HG03097 (cell line): ENCODE results near the gene XRCC6.
A peak's percentile ranks its signal among the peaks of the same experiment; 100 is the strongest.
"Not testable (repeated sequence)": the region's sequence is repeated elsewhere in the genome, so short reads cannot be mapped to it uniquely, and the experiment has no call there.

ENCODE experiments used
- ATAC-seq: cut with Tn5 transposase; IDR thresholded peaks from one replicate; pipeline ENCODE4 v1.9.1; 2021; ENCODE audit not compliant: unreplicated experiment, low FRiP score

The XRCC6 gene

DNA sequence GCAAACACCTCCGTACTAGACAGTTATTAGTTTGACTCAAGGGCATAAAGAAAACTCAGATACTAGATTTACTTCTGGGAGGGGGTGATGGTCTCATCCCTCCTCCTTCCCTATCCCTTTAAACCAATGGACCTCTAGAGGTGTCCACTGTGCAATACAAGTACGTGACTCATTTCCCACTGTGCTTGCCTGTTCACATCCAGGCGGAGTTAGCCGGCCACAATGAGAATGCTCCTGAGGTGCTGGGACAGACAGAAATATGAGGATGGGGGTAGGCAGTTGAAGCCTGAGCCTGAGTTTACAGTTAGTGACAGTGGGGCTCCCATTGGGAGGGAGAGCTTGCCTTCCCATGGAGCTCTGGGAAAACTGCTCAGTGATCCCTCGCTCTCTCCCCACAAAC is 23.0 kb upstream of the XRCC6 start:
- ATAC-seq, result no peak

DNA sequence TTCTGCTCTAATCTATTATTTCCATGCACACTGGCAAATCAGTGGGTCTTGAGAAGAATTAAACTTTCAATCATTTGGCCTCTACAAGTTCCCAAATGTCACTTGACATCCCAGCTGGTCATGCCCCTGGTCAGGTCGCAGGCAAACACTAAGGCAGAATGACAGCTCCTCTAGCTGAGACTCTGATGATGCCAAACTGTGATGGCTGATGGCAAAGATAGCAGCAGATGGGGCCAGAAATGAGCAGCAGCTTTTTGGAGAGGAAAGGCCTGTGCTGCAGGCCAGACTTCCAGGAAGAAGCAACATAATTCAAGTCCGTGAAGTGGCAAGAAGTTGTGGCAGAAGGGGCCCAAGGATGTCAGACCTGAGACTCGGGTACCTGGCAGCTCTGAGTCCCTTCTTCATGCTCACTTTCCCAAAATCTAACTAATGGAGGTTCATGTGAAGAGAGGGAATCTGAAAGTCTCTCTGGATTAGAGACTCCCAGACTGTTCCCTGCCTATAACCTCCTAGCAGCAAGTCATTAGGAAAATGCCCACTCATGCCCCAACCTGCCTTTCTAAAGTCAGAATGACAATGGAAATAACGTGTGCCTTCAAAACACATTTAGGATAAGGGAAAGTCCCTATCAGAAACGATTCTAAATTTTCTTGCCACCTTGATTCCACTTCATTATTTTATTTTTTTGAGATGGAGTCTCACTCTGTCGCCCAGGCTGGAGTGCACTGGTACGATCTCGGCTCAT is 22.0 kb upstream of the XRCC6 start:
- no peak for ATAC-seq

DNA sequence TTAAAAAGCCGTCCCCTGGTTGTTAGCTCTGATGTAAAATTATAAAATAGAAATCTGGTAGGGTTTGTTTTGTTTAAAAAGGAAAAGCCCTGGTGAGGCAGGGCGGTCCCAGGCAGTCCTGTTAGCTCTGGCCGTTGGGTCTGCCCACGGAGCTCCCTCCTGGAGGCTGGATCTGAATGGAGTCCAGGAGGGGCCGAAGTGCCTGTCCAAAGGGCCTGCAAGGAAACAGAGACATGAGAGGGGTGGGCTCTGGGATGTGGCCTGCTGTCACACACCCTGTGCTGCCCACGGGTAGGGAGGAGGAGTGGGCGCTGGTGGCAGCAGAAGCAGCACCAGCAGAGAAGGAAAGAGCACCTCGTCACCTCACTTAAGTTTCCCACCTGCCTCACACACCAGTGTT is 20.1 kb upstream of the XRCC6 start:
- no peak for ATAC-seq

DNA sequence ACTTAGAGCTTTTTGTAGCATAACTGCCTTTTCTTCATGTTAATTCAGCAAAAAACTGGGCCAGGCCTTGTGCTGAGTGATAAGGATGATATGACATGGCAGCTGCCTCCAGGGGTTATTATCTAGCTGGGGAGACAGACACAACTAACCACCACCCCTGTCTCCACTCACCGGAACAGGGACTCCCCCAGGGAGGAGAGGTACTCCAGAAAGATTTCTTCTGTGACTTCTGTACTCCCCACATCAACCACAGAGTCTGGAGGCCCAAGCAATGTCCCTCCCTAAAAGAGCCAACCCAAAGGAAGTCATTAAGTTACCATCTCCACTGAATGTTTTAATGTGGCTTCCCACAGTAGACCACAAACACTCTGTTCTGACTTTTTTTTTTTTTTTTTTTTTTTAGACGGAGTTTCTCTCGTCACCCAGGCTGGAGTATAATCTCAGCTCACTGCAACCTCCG is 17.2 kb upstream of the XRCC6 start:
- no peak for ATAC-seq

DNA sequence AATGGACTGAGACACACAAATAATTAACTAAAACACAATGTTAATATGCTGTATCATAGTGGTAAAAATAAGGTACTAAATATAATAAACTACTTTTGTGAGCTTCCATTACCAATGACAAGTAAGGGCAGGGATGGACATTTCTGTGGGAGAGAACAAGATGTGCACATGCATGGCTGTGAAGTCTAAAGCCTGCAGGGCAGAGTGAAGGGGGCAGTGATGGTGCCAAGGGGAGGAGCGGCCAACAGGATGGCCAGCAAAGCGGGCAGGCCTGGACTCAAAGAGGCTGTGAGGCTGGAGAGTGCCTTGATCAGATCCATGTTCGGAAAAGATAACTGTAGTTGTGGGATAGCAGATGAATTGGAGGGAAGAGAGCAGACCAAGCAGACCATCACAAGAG is 12.7 kb upstream of the XRCC6 start:
- ATAC-seq, result no peak

DNA sequence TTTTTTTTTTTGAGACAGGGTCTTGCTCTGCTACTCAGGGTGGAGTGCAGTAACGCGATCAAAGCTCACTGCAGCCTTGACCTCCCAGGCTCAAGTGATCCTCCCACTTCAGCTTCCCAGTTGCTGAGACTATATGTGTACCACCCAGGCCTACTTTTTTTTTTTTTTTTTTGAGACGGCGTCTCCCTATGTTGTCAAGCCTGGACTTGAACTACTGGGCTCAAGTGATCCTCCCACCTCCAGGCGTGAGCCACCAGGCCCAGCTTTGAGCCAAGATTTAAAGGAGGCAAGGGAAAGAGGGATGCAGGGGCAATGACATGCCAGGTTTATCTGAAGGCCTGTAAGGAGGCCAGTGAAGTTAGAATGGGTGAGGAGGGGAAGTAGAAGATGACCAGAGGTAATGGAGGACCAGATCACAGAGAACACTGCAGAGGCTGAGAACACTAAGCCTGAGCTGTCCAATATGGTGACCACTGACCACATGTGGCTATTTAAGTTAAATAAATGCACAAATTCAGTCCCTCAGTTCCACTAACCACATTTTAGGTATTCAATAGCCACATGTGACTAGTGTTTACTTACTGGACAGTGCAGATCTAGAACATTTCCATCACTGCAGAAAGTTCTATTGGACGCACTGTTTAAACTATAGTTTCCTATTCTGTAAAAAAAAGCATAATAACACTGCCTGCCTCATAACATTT is 8.3 kb upstream of the XRCC6 start:
- ATAC-seq, result no peak

DNA sequence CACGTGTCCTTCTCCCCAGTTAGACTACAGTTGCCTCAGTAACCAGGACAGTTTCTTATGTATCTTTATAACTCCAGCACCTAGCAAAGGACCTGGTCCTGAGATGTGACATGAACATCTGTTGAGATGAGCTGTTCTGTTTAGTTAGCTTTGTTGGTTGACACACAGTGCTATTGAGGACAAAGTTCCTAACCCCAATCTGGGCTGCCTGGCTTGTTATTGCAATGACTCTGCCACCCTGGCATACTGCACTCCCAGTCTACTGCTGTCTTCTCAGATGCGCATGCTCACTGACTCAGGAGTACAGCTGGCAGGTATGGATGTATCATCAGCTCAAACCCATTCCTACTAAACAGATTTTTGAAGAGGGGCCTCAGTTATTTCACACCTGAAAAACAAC is 7.6 kb upstream of the XRCC6 start:
- ATAC-seq, result no peak

DNA sequence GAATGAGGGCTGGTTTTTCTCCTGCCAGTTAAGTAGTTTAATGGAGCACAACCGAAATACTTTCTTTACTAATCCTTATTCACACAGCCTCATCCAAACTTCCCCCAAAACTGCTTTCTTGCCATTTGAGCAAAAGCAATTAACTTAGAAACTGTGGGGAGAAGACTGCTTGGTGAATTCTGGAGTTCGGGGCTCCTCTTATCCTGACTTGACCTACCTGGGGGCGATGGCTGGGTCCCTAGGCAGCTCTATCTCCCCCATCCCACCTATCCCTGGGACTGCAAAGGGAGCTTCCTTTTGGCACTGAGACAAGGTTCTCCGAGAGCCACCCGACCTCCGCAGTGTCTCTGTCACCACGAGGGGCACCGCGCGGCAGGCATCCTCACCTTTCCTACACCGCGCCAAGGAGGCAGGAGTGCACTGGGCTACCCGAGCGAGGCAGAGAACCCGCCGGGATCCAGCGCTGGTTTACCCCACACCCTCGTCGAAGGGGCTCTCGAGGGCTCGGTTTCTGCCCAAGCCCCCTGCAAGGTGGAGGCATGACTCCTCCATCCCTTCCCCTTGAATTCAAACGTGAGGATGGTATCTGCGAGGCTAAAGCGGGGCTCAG is 1.0 kb upstream of the XRCC6 start:
- peak; percentile 14 for ATAC-seq

DNA sequence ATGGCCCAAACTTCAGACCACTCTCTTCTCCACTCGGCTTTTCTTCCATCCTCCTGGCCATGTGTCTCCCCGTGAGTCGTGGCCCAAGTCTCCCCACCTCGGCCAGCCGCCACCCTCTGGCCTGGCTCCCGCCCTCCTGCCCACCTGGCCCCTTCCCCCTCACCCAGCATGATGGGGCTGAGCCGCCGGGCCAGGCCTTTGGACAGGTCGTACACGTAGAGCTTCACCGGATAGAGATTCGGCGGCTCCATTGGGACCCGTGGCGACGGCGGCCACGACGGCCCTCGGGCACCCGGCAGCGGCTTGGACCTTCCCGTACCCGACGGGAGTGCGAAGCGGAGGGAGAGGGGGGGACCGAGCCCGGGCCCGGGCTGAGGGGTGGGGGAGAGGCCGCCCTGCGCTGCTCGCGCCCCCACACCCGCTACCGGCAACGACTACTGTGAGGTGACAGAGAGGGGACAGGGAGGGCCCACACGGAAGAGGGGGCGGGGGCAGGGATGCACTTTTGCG is 451 bp upstream of the XRCC6 start, which contains the start of gene DESI1:
DESI1 (minus strand) TSS at position 455 of the 510 bp plus-strand sequence; CDS start at position 251, 204 bp downstream.
- peak; percentile 50 for ATAC-seq

DNA sequence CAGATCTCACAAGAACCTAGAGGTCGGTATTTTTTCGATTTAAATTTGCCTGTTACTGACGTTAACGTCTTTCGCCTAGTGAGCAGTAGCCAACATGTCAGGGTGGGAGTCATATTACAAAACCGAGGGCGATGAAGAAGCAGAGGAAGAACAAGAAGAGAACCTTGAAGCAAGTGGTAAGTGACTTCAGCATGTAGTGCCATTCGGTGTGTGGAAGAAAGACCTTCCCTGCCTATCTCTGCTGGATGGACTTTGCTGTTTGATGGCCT is 750 bp downstream of the XRCC6 start:
- no peak for ATAC-seq

DNA sequence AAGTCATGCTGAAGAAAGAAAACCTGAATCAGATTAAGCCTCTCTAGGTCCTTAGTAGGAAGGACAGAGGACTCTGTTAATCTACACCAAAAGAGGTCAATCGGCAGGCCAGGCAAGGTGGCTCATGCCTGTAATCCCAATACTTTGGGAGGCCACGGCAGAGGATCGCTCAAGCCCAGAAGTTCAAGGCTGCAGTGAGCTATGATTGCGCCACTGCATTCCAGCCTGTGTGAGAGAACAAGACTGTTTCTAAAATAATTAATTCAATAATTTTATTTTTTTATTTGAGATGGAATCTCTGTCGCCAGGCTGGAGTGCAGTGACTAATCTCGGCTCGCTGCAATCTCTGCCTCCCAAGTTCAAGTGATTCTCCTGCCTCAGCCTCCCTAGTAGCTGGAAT is 4.5 kb downstream of the XRCC6 start:
- ATAC-seq, result no peak

DNA sequence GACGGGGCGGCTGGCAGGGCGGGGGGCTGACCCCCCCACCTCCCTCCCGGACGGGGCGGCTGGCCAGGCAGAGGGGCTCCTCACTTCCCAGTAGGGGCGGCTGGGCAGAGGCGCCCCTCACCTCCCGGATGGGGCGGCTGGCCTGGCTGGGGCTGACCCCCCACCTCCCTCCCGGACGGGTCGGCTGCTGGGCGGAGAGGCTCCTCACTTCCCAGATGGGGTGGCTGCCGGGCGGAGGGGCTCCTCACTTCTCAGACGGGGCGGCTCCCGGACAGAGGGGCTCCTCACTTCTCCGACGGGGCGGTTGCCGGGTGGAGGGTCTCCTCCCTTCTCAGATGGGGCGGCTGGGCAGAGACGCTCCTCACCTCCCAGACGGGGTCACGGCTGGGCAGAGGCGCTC is 10.0 kb downstream of the XRCC6 start:
- not testable (repeated sequence) for ATAC-seq

DNA sequence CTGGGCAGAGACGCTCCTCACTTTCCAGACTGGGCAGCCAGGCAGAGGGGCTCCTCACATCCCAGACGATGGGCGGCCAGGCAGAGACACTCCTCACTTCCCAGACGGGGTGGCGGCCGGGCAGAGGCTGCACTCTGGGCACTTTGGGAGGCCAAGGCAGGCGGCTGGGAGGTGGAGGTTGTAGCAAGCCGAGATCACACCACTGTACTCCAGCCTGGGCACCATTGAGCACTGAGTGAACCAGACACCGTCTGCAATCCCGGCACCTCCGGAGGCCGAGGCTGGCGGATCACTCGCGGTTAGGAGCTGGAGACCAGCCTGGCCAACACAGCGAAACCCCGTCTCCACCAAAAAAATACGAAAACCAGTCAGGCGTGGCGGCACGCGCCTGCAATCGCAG is 10.5 kb downstream of the XRCC6 start:
- ATAC-seq, result not testable (repeated sequence)

DNA sequence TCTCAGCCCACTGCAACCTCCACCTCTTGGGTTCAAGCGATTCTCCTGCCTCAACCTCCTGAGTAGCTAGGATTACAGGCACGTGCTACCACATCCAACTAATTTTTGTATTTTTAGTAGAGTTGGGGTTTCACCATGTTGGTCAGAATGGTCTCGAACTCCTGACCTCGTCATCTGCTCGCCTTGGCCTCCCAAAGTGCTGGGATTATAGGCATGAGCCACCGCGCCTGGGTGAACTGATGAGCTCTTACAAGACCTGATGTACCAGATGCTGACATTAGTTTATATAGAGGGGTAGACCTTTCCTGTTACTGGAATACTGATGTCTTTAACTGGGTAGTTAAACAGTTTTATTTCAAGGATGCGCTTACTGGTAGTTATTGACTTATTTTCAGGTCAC is 13.5 kb downstream of the XRCC6 start:
- ATAC-seq, result not testable (repeated sequence)

DNA sequence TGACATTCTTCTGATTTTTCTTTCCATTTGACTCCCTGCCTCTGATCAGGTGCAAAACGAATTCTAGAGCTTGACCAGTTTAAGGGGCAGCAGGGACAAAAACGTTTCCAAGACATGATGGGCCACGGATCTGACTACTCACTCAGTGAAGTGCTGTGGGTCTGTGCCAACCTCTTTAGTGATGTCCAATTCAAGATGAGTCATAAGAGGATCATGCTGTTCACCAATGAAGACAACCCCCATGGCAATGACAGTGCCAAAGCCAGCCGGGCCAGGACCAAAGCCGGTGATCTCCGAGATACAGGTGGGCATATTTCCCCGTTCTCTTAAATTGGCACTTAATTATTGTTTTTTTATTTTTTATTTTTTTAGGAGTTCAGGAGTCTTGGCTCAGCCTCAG is 15.4 kb downstream of the XRCC6 start:
- ATAC-seq, result no peak

DNA sequence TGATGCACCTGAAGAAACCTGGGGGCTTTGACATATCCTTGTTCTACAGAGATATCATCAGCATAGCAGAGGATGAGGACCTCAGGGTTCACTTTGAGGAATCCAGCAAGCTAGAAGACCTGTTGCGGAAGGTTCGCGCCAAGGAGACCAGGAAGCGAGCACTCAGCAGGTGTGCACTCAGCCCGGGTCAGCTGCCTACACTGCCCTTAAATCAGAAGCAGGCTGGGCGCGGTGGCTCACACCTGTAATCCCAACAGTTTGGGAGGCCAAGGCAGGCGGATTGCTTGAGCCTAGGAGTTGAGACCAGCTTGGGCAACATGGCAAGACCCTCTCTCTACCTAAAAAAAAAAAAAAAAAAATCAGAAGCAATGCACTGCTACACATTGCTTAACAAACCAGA is 16.5 kb downstream of the XRCC6 start:
- ATAC-seq, result not testable (repeated sequence)

DNA sequence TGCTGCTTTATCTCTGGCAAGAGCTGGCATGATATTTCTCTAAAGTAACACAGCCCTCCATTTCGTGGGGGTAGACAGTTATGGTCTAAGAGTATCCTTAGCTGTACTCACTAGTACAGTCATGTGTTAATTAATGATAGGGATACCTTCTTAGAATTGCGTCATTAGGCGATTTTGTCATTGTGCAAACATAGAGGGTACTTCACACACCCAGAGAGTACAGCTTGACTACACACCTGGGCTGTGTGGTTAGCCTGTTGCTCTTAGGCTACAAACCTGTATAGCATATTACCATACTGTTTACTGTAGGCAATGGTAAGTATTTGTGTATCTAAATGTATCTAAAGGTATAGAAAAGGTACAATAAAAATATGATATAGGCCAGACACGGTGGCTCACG is 17.0 kb downstream of the XRCC6 start:
- ATAC-seq, result no peak

DNA sequence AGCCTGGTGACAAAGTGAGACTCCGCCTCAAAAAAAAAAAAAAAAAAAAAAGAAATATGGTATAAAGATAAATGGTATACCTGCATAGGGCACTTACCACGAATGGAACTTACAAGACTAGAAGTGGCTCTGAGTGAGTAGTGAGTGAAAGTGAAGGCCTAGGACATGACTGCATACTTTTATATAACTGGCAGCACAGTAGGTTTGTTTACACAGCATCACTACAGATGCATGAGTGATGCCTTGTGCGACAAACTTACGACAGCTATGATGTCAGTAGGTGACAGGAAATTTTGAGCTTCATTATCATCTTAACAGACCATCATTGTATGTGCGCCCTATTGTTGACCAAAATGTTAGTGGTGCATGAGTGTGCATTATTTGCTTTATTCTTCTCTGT is 17.7 kb downstream of the XRCC6 start:
- ATAC-seq, result no peak

DNA sequence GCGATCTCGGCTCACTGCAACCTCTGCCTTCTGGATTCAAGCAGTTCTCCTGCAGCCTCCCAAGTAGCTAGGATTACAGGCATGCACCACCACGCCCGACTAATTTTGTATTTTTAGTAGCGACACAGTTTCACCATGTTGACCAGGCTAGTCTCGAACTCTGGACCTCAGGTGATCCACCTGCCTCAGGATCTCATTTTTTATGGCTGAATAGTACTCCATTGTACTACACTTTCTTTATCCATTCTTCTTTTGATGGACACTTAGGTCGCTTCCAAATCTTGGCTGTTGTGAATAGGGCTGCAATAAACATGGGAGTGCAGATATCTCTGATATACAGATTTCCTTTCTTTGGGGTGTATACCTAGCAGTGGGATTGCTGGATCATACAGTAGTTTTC is 20.8 kb downstream of the XRCC6 start:
- ATAC-seq, result no peak

DNA sequence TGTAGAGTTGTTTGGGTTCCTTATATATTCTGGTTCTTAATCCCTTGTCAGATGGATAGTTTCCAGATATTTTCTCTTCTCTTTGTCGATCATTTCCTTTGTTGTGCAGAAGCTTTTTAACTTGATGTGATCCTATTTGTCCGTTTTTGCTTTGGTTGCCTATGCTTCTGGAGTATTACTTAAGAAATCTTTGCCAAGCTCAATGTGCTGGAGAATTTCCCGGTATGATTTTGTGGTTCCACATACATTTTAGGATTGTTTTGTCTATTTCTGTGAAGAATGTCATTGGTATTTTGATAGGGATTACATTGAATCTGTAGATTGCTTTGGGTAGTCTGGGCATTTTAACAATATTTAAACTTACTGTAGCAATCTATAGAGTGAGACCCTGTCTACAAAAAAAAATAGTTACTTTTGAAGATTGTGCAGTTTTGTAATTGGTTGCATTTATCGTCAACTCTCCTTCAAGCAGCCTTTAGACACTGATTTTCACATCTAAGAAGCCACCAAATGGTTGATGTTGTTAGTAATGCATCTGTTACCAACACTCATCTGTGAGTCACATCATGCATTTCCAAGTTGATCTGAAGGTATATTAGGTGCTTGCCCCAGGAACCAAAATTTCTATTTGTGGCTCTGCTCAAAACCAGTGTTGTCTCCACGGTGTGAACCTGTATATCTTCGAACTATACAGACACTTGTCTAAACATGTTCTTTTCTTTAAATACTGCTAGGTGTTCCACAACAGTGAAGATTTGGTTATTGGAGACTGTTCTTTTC is 21.4 kb downstream of the XRCC6 start:
- no peak for ATAC-seq

DNA sequence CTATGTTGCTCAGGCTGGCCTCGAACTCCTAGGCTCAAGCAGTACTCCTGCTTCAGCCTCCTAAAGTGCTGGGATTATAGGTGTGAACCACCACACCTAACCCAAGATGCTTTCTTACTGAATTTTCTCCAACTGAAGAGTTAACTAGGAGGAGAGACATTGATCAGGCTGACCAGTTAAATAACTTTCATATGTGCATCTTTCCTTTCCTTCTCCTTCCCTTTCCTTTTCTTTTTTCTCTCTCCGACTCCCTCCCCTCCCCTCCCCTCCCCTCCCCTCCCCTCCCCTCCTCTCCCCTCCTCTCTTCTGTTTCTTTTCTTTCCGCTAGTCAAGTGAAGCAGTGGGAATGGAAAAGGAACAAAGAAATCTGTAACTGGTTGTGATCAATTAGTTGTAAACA is 26.7 kb downstream of the XRCC6 start:
- no peak for ATAC-seq
